D721Med (cell line): ENCODE data around the gene NRXN3.

ENCODE experiments used
- DNase-seq: peaks from one replicate; pipeline ENCODE4 v3.0.0; 2011; ENCODE audit warnings: low spot score; ENCODE audit not compliant: insufficient read length
- FAIRE-seq: peaks from 2 replicates; lab custom pipeline; 2011; peaks lifted over from hg19 to GRCh38; lab: Jason Lieb, UNC
- CTCF ChIP-seq: IDR thresholded peaks from 2 replicates; pipeline ENCODE4 v1.5.1; 2012; ENCODE audit warnings: mild to moderate bottlenecking, control low read depth; ENCODE audit not compliant: insufficient read depth; ENCODE audit errors: missing control alignments

NRXN3 gene

GRCh38 chr14:79278286-79278797 is 1108.2 kb downstream of the NRXN3 start:
- no peak for TF ChIP-seq CTCF
- DNase-seq (no peak), FAIRE-seq (no peak)

GRCh38 chr14:79278798-79279644 is 1108.8 kb downstream of the NRXN3 start:
- no peak for FAIRE-seq
- DNase-seq: peak; percentile 33

GRCh38 chr14:79279645-79280597 is 1109.7 kb downstream of the NRXN3 start:
- no peak for DNase-seq
- no peak for TF ChIP-seq CTCF
- no peak for FAIRE-seq

More at GRCh38 chr14:79278798-79279644, 1108.8 kb downstream of the NRXN3 start:
- TF ChIP-seq CTCF: no peak

GRCh38 chr14:79281244-79282152 is 1111.3 kb downstream of the NRXN3 start:
- no peak for FAIRE-seq
- no peak for DNase-seq
- TF ChIP-seq CTCF: no peak

GRCh38 chr14:79284621-79285020 is 1114.4 kb downstream of the NRXN3 start:
- TF ChIP-seq CTCF: no peak
- DNase-seq (no peak), FAIRE-seq (no peak)

GRCh38 chr14:79285263-79285662 is 1115.1 kb downstream of the NRXN3 start:
- no peak for DNase-seq
- no peak for TF ChIP-seq CTCF
- no peak for FAIRE-seq
